ENCODE measurements around the gene LRTM1.

- TF ChIP-seq AFF4 (CRISPR knock-in tag; IDR thresholded peaks at IDR 0.05) = no peak
- TF ChIP-seq ZSCAN12 (CRISPR knock-in tag; IDR thresholded peaks at IDR 0.05) = no peak
Measured at GRCh38 chr3:54955941-54956340, 28.1 kb upstream of the LRTM1 start.

Data from HepG2 (cell line).